GM18508 (cell line): Measurements from ENCODE around the gene ILF2.

Source experiments
- ATAC-seq: cut with Tn5 transposase; IDR thresholded peaks from one replicate; pipeline ENCODE4 v1.9.1; 2021; ENCODE audit warnings: moderate number of reproducible peaks; ENCODE audit not compliant: insufficient read depth, unreplicated experiment

The ILF2 gene

DNA sequence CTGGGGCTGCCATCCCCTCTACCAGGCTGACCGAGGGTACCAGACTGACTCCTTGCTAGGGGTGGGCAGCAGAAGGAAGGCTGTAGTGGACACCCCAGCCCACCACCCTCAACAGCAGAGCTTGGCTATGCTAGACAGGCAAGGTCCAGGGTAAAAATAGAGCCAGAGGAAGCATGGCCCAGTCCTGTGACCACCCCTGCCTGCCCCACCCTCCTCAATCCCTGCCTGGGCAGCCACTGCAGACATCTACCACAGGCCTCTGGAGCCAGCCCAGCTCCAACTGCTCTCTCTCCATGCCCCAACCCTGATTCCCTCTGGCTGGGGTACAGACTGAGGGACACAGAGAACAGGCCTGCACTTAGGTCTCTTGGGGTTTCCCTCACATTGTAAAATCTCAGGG lies 40.8 kb downstream of the ILF2 start:
- no peak for ATAC-seq

- no peak for ATAC-seq
Measured at GRCh38 chr1:153629343-153629665, 41.5 kb downstream of the ILF2 start.

- ATAC-seq, result no peak
Measured at GRCh38 chr1:153628638-153629342, 42.0 kb downstream of the ILF2 start.

GRCh38 chr1:153627715-153628626 lies 42.8 kb downstream of the ILF2 start, which contains the start of gene S100A1:
TSS of gene S100A1 (plus strand) at chr1:153628434. CDS start at chr1:153630522, 2,088 bp downstream.
- no peak for ATAC-seq

DNA sequence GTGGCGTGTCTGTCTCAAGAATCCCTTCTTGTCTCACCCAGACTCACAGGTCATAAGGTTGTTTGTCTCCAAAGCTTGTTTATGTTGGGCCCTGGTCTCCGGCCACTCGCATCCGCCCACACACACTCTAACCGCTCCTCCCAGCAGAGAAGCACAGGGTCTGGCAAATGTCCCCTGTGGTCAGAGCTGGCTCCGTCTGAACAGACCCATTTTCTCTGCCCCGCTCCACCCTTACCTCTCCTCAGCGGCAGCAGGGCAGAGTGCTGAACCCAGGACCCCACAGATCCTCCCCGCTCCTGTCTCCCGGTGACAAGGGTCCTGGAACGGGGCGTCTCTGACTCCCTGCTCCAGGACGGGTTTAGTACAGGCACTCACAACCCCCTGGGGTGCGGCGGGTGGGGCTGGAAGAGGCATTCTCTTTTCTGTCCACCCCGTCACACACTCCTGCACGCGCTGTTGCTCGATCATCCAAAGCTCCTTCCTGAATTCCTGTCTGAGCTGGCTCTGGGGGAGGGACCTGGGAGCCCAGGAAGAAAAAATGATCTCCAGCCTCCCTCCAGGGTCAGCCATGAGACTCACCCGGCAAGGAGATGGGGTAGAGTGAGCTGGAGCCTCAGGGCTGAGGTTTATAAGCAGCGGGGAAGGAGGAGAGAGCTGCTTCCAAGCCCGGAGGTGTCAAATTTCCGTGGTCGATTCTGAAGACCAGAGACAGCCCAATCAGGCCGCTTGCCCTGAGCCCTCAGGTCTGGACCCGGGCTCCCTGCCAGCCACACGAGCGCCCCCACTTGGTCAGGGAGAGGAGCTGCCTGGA lies 43.7 kb downstream of the ILF2 start, which contains the start of gene S100A13:
S100A13 (minus strand) TSS at position 602 of the 811 bp plus-strand sequence. CDS start 1,033 bp downstream, outside the sequence.
- ATAC-seq, result no peak

GRCh38 chr1:153626477-153626903 lies 44.3 kb downstream of the ILF2 start:
- ATAC-seq, result no peak

GRCh38 chr1:153624965-153625611 lies 45.7 kb downstream of the ILF2 start:
- no peak for ATAC-seq

- ATAC-seq, result no peak
Measured at GRCh38 chr1:153623101-153623500, 47.7 kb downstream of the ILF2 start.

DNA sequence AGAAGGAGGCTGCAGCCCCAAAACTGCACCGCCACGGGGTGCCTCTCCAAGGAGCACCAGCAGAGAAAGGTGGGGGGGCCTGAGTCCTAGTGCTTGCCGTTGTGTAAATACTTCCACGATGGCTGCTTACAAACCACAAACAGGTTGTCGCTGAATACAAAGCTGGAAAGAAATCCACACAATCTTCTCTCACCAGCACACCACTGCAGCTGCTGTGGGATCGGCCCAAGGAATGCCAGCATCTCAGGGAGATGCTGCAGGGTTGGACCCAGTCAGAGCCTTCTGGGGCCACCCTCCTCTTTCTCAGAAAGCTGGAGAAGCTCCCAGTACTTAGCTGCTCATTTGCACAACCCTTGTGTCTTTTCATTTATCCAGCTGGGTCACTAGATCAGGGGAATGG lies 51.6 kb downstream of the ILF2 start:
- no peak for ATAC-seq

- no peak for ATAC-seq
Measured at GRCh38 chr1:153617663-153618062, 53.1 kb downstream of the ILF2 start.

- ATAC-seq, result no peak
Measured at GRCh38 chr1:153616917-153617311, 53.9 kb downstream of the ILF2 start.

GRCh38 chr1:153616144-153616916 lies 54.5 kb downstream of the ILF2 start, which contains the start of gene S100A14:
TSS of gene S100A14 (minus strand) at chr1:153616325. CDS start at chr1:153615858, 467 bp downstream.
- ATAC-seq, result no peak

- no peak for ATAC-seq
Measured at GRCh38 chr1:153615406-153615805, 55.4 kb downstream of the ILF2 start.

DNA sequence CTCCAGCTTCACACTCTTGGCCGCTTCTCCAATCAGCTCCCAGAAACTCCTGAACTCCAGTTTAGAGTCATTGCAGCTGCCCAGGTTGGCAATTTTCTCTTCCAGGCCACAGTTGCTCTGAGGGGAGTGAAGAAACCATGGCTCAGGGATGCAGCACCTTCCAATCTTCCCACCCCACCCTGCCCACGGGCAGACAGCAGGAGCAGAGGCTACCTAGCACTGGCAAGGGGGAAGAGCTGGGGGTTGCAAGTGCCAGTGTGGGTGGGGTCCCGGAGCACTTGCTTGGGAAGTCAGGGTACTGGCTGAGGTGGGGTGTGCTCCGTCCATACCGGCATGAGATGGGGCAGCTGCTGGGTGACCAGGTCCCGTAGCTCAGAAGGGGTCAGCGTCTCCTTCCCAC lies 55.9 kb downstream of the ILF2 start:
- ATAC-seq, result no peak

DNA sequence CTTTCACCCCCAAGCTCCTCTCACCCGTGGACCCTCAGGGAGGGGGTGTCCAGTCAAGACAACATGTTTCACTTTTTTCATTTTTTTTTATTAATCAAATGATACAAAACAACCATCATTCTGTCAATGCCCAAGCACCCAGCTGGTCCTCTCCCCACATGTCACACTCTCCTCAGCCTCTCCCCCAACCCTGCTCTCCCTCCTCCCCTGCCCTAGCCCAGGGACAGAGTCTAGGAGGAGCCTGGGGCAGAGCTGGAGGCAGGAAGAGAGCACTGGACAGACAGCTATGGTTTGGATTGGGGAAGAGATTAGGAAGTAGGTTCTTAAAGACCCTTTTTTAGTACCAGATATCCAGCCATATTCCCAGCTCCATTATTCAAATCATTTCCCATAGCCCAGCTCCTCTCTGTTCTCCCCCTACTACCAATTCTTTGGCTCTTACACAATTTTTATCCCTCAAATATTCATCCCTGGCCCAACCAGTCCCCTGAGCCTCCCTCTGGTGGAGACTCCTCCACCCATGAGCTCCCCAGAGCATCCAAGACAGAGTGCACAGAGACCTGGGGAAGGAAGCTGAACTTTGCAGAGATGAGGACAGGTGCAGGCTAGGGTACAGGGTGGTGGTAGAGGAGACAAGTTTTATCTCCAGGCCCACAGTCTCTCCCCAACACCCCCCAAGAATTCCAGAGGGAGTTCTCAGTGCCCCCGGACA lies 56.4 kb downstream of the ILF2 start:
- ATAC-seq, result no peak

GRCh38 chr1:153613406-153613805 lies 57.4 kb downstream of the ILF2 start:
- ATAC-seq, result no peak

GRCh38 chr1:153612755-153613331 lies 58.0 kb downstream of the ILF2 start, which contains the start of gene S100A16:
TSS of gene S100A16 (minus strand) at chr1:153613137. CDS start at chr1:153608151, 4,986 bp downstream.
- ATAC-seq, result no peak

DNA sequence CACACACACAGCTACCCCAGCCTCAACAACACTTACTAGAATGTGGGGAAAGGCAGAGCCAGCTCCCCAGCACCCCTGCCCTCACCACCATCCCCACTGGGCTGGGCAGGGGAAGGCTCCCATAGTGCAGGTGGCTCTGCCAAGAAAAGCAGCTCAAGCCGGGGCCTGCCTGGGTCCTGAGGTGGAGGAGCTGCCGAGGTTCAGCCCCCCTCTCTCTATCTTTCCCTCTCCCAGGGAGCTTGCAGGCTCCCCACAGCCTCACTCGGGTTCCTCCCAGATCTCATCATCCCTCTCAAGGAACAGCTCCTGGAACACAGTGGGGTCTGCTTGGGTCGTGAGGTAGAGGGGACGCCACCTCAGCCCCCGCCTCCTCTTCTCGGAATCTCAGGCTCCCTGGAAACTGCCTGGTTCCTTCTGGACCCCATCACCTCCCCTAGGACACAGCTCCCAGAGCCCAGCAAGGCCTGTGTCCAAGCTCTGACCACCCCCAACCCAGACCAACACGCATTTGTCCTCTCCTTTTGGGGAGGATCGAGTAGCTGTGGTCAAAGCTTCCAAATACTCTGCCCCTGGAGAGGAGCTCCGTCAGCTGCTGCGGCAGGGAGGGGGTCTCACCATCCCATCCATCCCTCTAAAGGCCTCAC lies 58.6 kb downstream of the ILF2 start:
- ATAC-seq, result no peak
